Mucosa of descending colon (tissue), 3 donors: ENCODE measurements around the gene MAGI2. TPM values are rescaled to one million over a fixed set of nuclear protein-coding genes. Genes with fewer than 3 reads are reported as not detected.

Experiments
- ATAC-seq: fragments of 200-7000 bp; cut with Tn5 transposase; one replicate; pipeline ENCODE4 v1.9.1; 2020; ENCODE audit warnings: mild to moderate bottlenecking, moderate library complexity
- DNase-seq, 3 donors: peaks; one replicate each; pipeline ENCODE4 v3.0.0-alpha.2; 2020
- H3K36me3 ChIP-seq: fragments of 200-600 bp; one replicate; pipeline ENCODE4 v1.8.0; 2021; ENCODE audit warnings: low read depth, mild to moderate bottlenecking
- H3K4me1 ChIP-seq: fragments of 200-600 bp; one replicate; pipeline ENCODE4 v1.8.0; 2021; ENCODE audit warnings: low read depth, mild to moderate bottlenecking
- H3K4me3 ChIP-seq: fragments of 200-600 bp; one replicate; pipeline ENCODE4 v1.8.0; 2021; ENCODE audit warnings: mild to moderate bottlenecking
- H3K9me3 ChIP-seq: fragments of 200-600 bp; one replicate; pipeline ENCODE4 v1.8.0; 2021; ENCODE audit warnings: mild to moderate bottlenecking
- CTCF ChIP-seq: fragments of 200-600 bp; IDR thresholded peaks from one replicate; pipeline ENCODE4 v1.8.0; 2022; ENCODE audit warnings: antibody characterized with exemption, mild to moderate bottlenecking
- intact Hi-C, 2 donors: fragments of 100-400 bp; cut with DNase I in 1 of 2; cut with micrococcal nuclease in 1 of 2; formaldehyde crosslinking; loops; one replicate each; pipeline versions ENCODE4 v1.11.0 to v1.11.1; 2022; cut with DNase I, micrococcal nuclease
- total RNA-seq, 3 donors: library from RNA; stranded (reverse); fragmentation: NEBNext Ultra II Directional in 2 of 3; extraction: Animal tissue kit (Norgen Biotek cat#: 25700) in 2 of 3; gene quantifications; one replicate each; pipeline versions ENCODE4 v1.2.1 to v1.2.4, GENCODE V29; 2021 to 2023
- donor health status: DM: no; HTN: no; CAD: no; lungs with moderate emphysema.
- donor health status: DM: no; HTN: no; CAD: no.
- donor health status: DM: no; HTN: yes; CAD: no.

Gene MAGI2
- total RNA-seq, 3 donors from 2014 or later: 1.9 to 14.5 (median 2.7) TPM

GRCh38 chr7:78490524-78490923 lies 962.9 kb downstream of the MAGI2 start:
- intact Hi-C loops: no loop called here
- DNase-seq: no peak
- TF ChIP-seq CTCF: no peak
- no peak for ATAC-seq
- no peak overlapping the region for H3K4me3 ChIP-seq
- no peaks in the 10 kb centered on the region for H3K4me1 ChIP-seq
- H3K36me3 ChIP-seq: no peaks in the 10 kb centered on the region
- H3K9me3 ChIP-seq: no peaks in the 10 kb centered on the region

- Histone ChIP-seq H3K4me3 (no peak overlapping the region), H3K4me1 (no peaks in the 10 kb centered on the region), H3K9me3 (no peaks in the 10 kb centered on the region), H3K36me3 (no peaks in the 10 kb centered on the region)
- intact Hi-C loops: no loop called here
- no peak for DNase-seq
- no peak for TF ChIP-seq CTCF
- no peak for ATAC-seq
These were observed 963.8 kb downstream of the MAGI2 start for GRCh38 chr7:78489476-78490240.

GRCh38 chr7:78487464-78487863 lies 966.0 kb downstream of the MAGI2 start:
- Histone ChIP-seq H3K9me3 (no peaks in the 10 kb centered on the region), H3K4me1 (no peaks in the 10 kb centered on the region), H3K36me3 (no peaks in the 10 kb centered on the region), H3K4me3 (no peak overlapping the region)
- TF ChIP-seq CTCF: no peak
- ATAC-seq (no peak), DNase-seq (no peak)
- intact Hi-C loops: no loop called here

DNA sequence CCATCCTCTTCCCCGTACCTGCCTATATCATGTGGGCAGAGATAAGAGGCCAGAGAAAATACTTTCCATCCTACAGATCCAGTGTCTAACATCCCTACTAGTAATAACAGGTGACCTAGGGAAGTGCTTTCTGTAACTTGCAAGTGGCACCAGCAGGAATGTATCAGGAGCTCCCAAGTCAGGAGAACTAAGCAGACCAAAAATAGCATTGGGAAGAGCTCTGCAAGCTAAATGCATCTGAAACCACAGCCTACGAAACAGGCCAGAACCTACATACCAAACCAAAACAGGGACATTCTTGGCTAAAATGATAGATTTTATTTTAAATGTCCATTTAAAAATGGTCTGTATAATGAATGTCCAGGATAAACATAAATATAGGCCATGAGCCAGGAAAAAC lies 974.1 kb downstream of the MAGI2 start:
- Histone ChIP-seq H3K4me3 (no peak overlapping the region), H3K36me3 (no peaks in the 10 kb centered on the region), H3K9me3 (no peaks in the 10 kb centered on the region), H3K4me1 (no peaks in the 10 kb centered on the region)
- no peak for TF ChIP-seq CTCF
- intact Hi-C loops: no loop called here
- ATAC-seq (no peak), DNase-seq (no peak)

- H3K36me3 ChIP-seq: no peaks in the 10 kb centered on the region
- TF ChIP-seq CTCF: no peak
- no peaks in the 10 kb centered on the region for H3K9me3 ChIP-seq
- ATAC-seq (no peak), DNase-seq (no peak)
- no peaks in the 10 kb centered on the region for H3K4me1 ChIP-seq
- H3K4me3 ChIP-seq: no peak overlapping the region
- intact Hi-C loops: no loop called here
These were observed 976.5 kb downstream of the MAGI2 start for GRCh38 chr7:78476851-78477405.
